Uterus (tissue), 4 donors: Measurements from ENCODE around the gene THSD4. TPM values are rescaled to one million over a fixed set of nuclear protein-coding genes. Genes with fewer than 3 reads are reported as not detected.

Experiments
- DNase-seq, 2 donors: peaks; one replicate each; pipeline ENCODE4 v3.0.0-alpha.2; 2019 to 2020
- H3K27ac ChIP-seq, 2 donors: fragments of 200-600 bp; sonication (generic); 1 replicate in 1 of 2; 2 replicates in 1 of 2; pipeline ENCODE4 v1.5.1; 2016 to 2018
- H3K27me3 ChIP-seq, 2 donors: fragments of 200-600 bp; sonication (generic); one replicate each; pipeline ENCODE4 v1.5.1; 2018 to 2019; ENCODE audit warnings: control low read depth in 1 of 2
- H3K36me3 ChIP-seq, 2 donors: fragments of 200-600 bp; sonication (generic); one replicate each; pipeline ENCODE4 v1.5.1; 2019; ENCODE audit warnings: control low read depth in 1 of 2
- H3K4me1 ChIP-seq, 2 donors: fragments of 200-600 bp; sonication (generic); one replicate each; pipeline ENCODE4 v1.5.1; 2018 to 2019; ENCODE audit warnings: control low read depth in 1 of 2
- H3K4me3 ChIP-seq, 2 donors: fragments of 200-600 bp; sonication (generic); 1 replicate in 1 of 2; 2 replicates in 1 of 2; pipeline ENCODE4 v1.5.1; 2018 to 2019; ENCODE audit warnings: mild to moderate bottlenecking in 1 of 2
- H3K9me3 ChIP-seq, 2 donors: fragments of 200-600 bp; sonication (generic); one replicate each; pipeline ENCODE4 v1.5.1; 2019; ENCODE audit warnings: control low read depth in 1 of 2
- POLR2A ChIP-seq, 2 donors: fragments of 450-650 bp; IDR thresholded peaks; one replicate each; pipeline ENCODE4 v1.6.1; 2016; ENCODE audit warnings: antibody characterized with exemption in 2 of 2, mild to moderate bottlenecking in 1 of 2, moderate library complexity in 1 of 2
- intact Hi-C: fragments of 100-400 bp; cut with DNase I; formaldehyde crosslinking; loops from one replicate; pipeline ENCODE4 v1.15.1; 2023; ENCODE audit warnings: low total_unique reads
- total RNA-seq, 4 donors: library from RNA; depleted of rRNA in 3 of 4; stranded (reverse); fragments of >200 nt in 3 of 4; gene quantifications; one replicate each; pipeline versions ENCODE4 v1.1.0 to v1.2.4, GENCODE V29; 2014 to 2023
- TF ChIP-seq, protein P1 (sequence below), 4 experiments: fragments of 200-600 bp in 2 of 4; fragments of 450-650 bp in 2 of 4; sonication (generic) in 2 of 4; IDR thresholded peaks; one replicate each; pipeline ENCODE4 v1.5.1; 2016 to 2019; ENCODE audit warnings: antibody characterized with exemption in 4 of 4, mild to moderate bottlenecking in 2 of 4, moderate library complexity in 1 of 4
- donor health status: DM: yes; HTN: yes; CAD: no.

Gene THSD4
- total RNA-seq, 4 donors from 2014 or later = 7.1 to 144 (median 35.4) TPM

DNA sequence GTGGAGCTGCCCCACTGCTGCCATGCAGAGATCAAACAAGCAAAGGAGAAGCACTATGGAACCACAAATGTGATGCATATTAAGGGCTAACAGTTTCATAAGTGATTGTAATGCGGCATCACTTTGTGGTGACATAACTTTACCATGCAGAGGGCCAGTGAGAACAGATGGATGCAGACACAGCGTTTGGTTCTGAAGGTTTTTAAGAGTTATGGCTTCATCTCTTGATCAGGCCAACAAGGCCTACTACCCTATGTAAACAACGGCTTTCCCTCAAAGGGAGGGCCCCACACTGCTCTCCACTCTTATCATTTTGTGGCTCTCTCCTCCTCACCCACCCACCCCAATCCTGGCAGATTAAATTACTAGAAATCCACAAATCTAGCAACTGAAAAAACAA lies 708.5 kb downstream of the THSD4 start:
- Histone ChIP-seq H3K27ac (no peak overlapping the region), H3K36me3 (no peaks in the 10 kb centered on the region), H3K9me3 (no peaks in the 10 kb centered on the region), H3K4me1 (no peaks in the 10 kb centered on the region), H3K27me3 (no peaks in the 10 kb centered on the region), H3K4me3 (no peak overlapping the region)
- intact Hi-C loops = no loop called here
- TF ChIP-seq, protein P1, sequence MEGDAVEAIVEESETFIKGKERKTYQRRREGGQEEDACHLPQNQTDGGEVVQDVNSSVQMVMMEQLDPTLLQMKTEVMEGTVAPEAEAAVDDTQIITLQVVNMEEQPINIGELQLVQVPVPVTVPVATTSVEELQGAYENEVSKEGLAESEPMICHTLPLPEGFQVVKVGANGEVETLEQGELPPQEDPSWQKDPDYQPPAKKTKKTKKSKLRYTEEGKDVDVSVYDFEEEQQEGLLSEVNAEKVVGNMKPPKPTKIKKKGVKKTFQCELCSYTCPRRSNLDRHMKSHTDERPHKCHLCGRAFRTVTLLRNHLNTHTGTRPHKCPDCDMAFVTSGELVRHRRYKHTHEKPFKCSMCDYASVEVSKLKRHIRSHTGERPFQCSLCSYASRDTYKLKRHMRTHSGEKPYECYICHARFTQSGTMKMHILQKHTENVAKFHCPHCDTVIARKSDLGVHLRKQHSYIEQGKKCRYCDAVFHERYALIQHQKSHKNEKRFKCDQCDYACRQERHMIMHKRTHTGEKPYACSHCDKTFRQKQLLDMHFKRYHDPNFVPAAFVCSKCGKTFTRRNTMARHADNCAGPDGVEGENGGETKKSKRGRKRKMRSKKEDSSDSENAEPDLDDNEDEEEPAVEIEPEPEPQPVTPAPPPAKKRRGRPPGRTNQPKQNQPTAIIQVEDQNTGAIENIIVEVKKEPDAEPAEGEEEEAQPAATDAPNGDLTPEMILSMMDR (IDR thresholded peaks at IDR 0.05) = no peak
- TF ChIP-seq POLR2A (IDR thresholded peaks at IDR 0.05) = no peak
- no peak for DNase-seq

DNA sequence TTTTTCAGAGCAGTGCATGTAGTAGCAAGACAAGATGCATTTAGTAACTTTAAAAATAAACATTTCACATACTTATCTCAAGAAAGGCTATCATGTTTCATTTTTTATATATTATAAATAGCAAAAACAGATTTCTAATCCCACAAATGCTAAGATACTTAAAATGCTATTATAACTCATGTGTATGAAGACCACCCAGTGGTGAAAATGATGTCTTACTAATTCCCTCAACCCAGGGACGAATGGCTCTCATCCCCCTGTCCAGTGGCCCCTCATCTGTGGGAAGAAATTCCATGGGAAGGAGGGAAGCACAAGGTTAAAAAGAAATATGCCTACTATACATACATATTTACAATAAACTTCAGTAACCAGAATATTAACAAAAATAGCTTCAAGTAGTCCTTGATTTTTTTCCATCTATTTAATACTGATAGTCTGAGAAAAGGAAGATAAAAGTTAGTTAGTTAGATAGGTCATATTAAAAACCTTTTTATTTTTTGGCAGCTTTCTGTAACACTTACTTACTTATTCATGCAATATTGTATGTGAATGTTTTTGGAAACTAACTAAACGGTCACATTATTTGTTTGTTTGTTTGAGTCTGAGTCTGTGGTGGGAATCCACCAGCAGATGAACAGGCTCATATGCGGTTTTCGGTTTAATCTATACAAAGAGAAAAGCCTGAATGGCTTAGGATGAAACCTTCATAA lies 709.9 kb downstream of the THSD4 start:
- TF ChIP-seq, protein P1 (IDR thresholded peaks at IDR 0.05) = no peak
- TF ChIP-seq POLR2A (IDR thresholded peaks at IDR 0.05) = no peak
- Histone ChIP-seq H3K9me3 (no peaks in the 10 kb centered on the region), H3K4me3 (no peak overlapping the region), H3K27ac (no peak overlapping the region), H3K27me3 (no peaks in the 10 kb centered on the region), H3K36me3 (no peaks in the 10 kb centered on the region), H3K4me1 (no peaks in the 10 kb centered on the region)
- intact Hi-C loops = no loop called here
- DNase-seq = no peak

DNA sequence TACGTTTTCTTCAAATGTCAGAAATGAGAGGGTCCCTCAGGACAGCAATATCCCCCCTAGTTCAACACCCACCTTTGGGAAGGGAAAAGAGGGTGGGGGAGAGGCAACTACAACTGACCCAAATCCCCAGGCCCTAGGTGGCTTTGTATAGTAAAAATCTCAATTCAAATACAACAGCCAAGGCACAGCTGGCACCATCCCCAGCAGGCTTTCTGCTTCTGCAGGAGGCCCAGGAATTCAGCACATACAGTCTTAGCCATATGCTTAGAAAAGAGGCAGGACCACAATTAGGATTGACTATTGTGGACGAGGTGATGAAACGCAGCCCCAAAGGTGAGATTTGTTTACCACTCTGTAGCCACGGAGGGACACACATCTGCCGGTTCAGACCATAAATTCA lies 710.9 kb downstream of the THSD4 start:
- Histone ChIP-seq H3K4me3 (no peak overlapping the region), H3K27ac (no peak overlapping the region), H3K36me3 (no peaks in the 10 kb centered on the region), H3K27me3 (no peaks in the 10 kb centered on the region), H3K9me3 (no peaks in the 10 kb centered on the region), H3K4me1 (no peaks in the 10 kb centered on the region)
- TF ChIP-seq POLR2A (IDR thresholded peaks at IDR 0.05) = no peak
- TF ChIP-seq, protein P1 (IDR thresholded peaks at IDR 0.05) = no peak
- no peak for DNase-seq
- intact Hi-C loops = no loop called here

DNA sequence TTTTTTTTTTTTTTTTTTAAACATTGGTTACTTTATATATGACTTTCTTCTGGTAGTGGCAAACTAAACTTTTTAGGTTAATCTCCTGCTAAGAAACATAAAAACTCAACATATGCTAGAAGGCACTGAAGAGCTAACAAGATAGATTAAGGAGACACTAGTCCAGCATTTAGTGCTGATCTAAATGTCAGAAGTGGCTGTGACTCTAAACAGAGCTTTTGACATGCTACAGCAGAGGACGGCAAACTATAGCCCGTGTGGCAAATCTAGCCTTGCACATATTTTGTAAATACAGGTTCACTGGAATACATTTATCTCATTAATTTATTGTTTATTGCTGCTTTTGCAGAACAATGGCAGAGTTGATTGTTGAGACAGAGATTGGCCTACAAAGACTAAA lies 715.7 kb downstream of the THSD4 start:
- no peak for DNase-seq
- no peaks in the 10 kb centered on the region for H3K9me3 ChIP-seq
- H3K27me3 ChIP-seq = no peaks in the 10 kb centered on the region
- TF ChIP-seq, protein P1 (IDR thresholded peaks at IDR 0.05) = no peak
- H3K36me3 ChIP-seq = no peaks in the 10 kb centered on the region
- no peak overlapping the region for H3K27ac ChIP-seq
- no peak overlapping the region for H3K4me3 ChIP-seq
- intact Hi-C loops = no loop called here
- H3K4me1 ChIP-seq = no peaks in the 10 kb centered on the region

Other genes starting within 250 kb of the THSD4 start
- 1 to 10 TPM; 1.8 to 4.1 (median 2.0) TPM for gene THAP10, start 223.0 kb upstream of the THSD4 start, total RNA-seq
- 10 to 100 TPM; 13.8 to 48.7 (median 19.7) TPM for gene LRRC49, start 222.6 kb upstream of the THSD4 start, total RNA-seq